Muscle layer of colon (tissue), 2 donors: ENCODE results near the gene MGAT4C.
"Not testable (repeated sequence)": the region's sequence is repeated elsewhere in the genome, so short reads cannot be mapped to it uniquely, and the experiment has no call there.

Experiments
- H3K27ac ChIP-seq: one replicate; pipeline ENCODE4 v1.7.0; 2013; ENCODE audit warnings: low read depth, mild to moderate bottlenecking, low read length, moderate library complexity
- H3K27me3 ChIP-seq, 2 donors: one replicate each; pipeline ENCODE4 v1.7.0; 2013; ENCODE audit warnings: low read length in 2 of 2, mild to moderate bottlenecking in 2 of 2; ENCODE audit not compliant: insufficient read depth in 2 of 2, control insufficient read depth in 1 of 2
- H3K36me3 ChIP-seq: one replicate; pipeline ENCODE4 v1.7.0; 2013; ENCODE audit warnings: mild to moderate bottlenecking, low read length; ENCODE audit not compliant: insufficient read depth
- H3K4me1 ChIP-seq: one replicate; pipeline ENCODE4 v1.7.0; 2013; ENCODE audit warnings: mild to moderate bottlenecking, low read length; ENCODE audit not compliant: insufficient read depth
- H3K4me3 ChIP-seq, 2 donors: one replicate each; pipeline ENCODE4 v1.7.0; 2013; ENCODE audit warnings: low read length in 2 of 2, low read depth in 1 of 2, mild to moderate bottlenecking in 1 of 2, moderate library complexity in 1 of 2
- H3K9ac ChIP-seq: one replicate; pipeline ENCODE4 v1.7.0; 2013; ENCODE audit warnings: low read length
- H3K9me3 ChIP-seq: one replicate; pipeline ENCODE4 v1.7.0; 2013; ENCODE audit warnings: mild to moderate bottlenecking, low read length
- donor health status: abdominal sarcoma.
- donor health status: Adenocarcinoma of cecum.

Gene MGAT4C

GRCh38 chr12:86170051-86170450 is 86.1 kb downstream of the MGAT4C start:
- H3K9ac ChIP-seq, result no peak overlapping the region
- H3K36me3 ChIP-seq, result no peaks in the 10 kb centered on the region
- no peak overlapping the region for H3K27ac ChIP-seq
- no peak overlapping the region for H3K4me3 ChIP-seq
- H3K9me3 ChIP-seq, result no peaks in the 10 kb centered on the region
- H3K4me1 ChIP-seq, result no peaks in the 10 kb centered on the region
- H3K27me3 ChIP-seq, result no peaks in the 10 kb centered on the region

- H3K9me3 ChIP-seq, result no peaks in the 10 kb centered on the region
- no peak overlapping the region for H3K27ac ChIP-seq
- H3K4me1 ChIP-seq, result no peaks in the 10 kb centered on the region
Measured at GRCh38 chr12:86158956-86159355, 97.2 kb downstream of the MGAT4C start.

GRCh38 chr12:86154620-86155019 is 101.6 kb downstream of the MGAT4C start:
- Histone ChIP-seq H3K9me3 (no peaks in the 10 kb centered on the region), H3K27ac (no peak overlapping the region), H3K4me3 (no peak overlapping the region), H3K36me3 (no peaks in the 10 kb centered on the region), H3K4me1 (no peaks in the 10 kb centered on the region), H3K9ac (no peak overlapping the region), H3K27me3 (no peaks in the 10 kb centered on the region)

More at GRCh38 chr12:86158956-86159355, 97.2 kb downstream of the MGAT4C start:
- Histone ChIP-seq H3K9ac (no peak overlapping the region), H3K36me3 (no peaks in the 10 kb centered on the region), H3K4me3 (no peak overlapping the region), H3K27me3 (no peaks in the 10 kb centered on the region)

- Histone ChIP-seq H3K9ac (no peak overlapping the region), H3K9me3 (no peaks in the 10 kb centered on the region), H3K4me1 (no peaks in the 10 kb centered on the region), H3K27ac (no peak overlapping the region), H3K27me3 (no peaks in the 10 kb centered on the region), H3K4me3 (no peak overlapping the region), H3K36me3 (no peaks in the 10 kb centered on the region)
Measured at GRCh38 chr12:86148612-86149011, 107.6 kb downstream of the MGAT4C start.

- Histone ChIP-seq H3K36me3 (no peaks in the 10 kb centered on the region), H3K4me1 (no peaks in the 10 kb centered on the region), H3K27ac (no peak overlapping the region)
Measured at GRCh38 chr12:86148071-86148470, 108.1 kb downstream of the MGAT4C start.

GRCh38 chr12:86145156-86145555 is 111.0 kb downstream of the MGAT4C start:
- H3K27ac ChIP-seq, result no peak overlapping the region
- H3K9ac ChIP-seq, result no peak overlapping the region
- H3K36me3 ChIP-seq, result no peaks in the 10 kb centered on the region
- H3K9me3 ChIP-seq, result no peaks in the 10 kb centered on the region
- no peaks in the 10 kb centered on the region for H3K4me1 ChIP-seq
- no peak overlapping the region for H3K4me3 ChIP-seq
- no peaks in the 10 kb centered on the region for H3K27me3 ChIP-seq

More at GRCh38 chr12:86148071-86148470, 108.1 kb downstream of the MGAT4C start:
- no peak overlapping the region for H3K9ac ChIP-seq
- H3K4me3 ChIP-seq, result no peak overlapping the region
- no peaks in the 10 kb centered on the region for H3K27me3 ChIP-seq
- H3K9me3 ChIP-seq, result no peaks in the 10 kb centered on the region

GRCh38 chr12:86143162-86143561 is 113.0 kb downstream of the MGAT4C start:
- Histone ChIP-seq H3K27me3 (no peaks in the 10 kb centered on the region), H3K4me1 (no peaks in the 10 kb centered on the region), H3K4me3 (no peak overlapping the region)

GRCh38 chr12:86139671-86140070 is 116.5 kb downstream of the MGAT4C start:
- H3K27me3 ChIP-seq, result no peaks in the 10 kb centered on the region
- no peak overlapping the region for H3K4me3 ChIP-seq
- H3K9ac ChIP-seq, result no peak overlapping the region
- no peaks in the 10 kb centered on the region for H3K4me1 ChIP-seq
- no peaks in the 10 kb centered on the region for H3K9me3 ChIP-seq
- H3K27ac ChIP-seq, result no peak overlapping the region
- no peaks in the 10 kb centered on the region for H3K36me3 ChIP-seq

More at GRCh38 chr12:86143162-86143561, 113.0 kb downstream of the MGAT4C start:
- no peak overlapping the region for H3K27ac ChIP-seq
- H3K9ac ChIP-seq, result no peak overlapping the region
- no peaks in the 10 kb centered on the region for H3K36me3 ChIP-seq
- H3K9me3 ChIP-seq, result no peaks in the 10 kb centered on the region

- H3K4me1 ChIP-seq, result no peaks in the 10 kb centered on the region
- H3K36me3 ChIP-seq, result no peaks in the 10 kb centered on the region
- H3K27ac ChIP-seq, result no peak overlapping the region
- H3K27me3 ChIP-seq, result no peaks in the 10 kb centered on the region
- H3K4me3 ChIP-seq, result no peak overlapping the region
- no peaks in the 10 kb centered on the region for H3K9me3 ChIP-seq
- no peak overlapping the region for H3K9ac ChIP-seq
Measured at GRCh38 chr12:86138770-86139169, 117.4 kb downstream of the MGAT4C start.

GRCh38 chr12:86137936-86138335 is 118.3 kb downstream of the MGAT4C start:
- no peak overlapping the region for H3K9ac ChIP-seq
- no peaks in the 10 kb centered on the region for H3K36me3 ChIP-seq
- no peak overlapping the region for H3K27ac ChIP-seq
- no peak overlapping the region for H3K4me3 ChIP-seq
- no peaks in the 10 kb centered on the region for H3K27me3 ChIP-seq
- H3K9me3 ChIP-seq, result no peaks in the 10 kb centered on the region
- no peaks in the 10 kb centered on the region for H3K4me1 ChIP-seq

GRCh38 chr12:86134561-86134960 is 121.6 kb downstream of the MGAT4C start:
- Histone ChIP-seq H3K4me1 (no peaks in the 10 kb centered on the region), H3K9ac (no peak overlapping the region), H3K27me3 (no peaks in the 10 kb centered on the region), H3K27ac (no peak overlapping the region), H3K4me3 (no peak overlapping the region), H3K9me3 (no peaks in the 10 kb centered on the region), H3K36me3 (no peaks in the 10 kb centered on the region)

GRCh38 chr12:86126900-86127299 is 129.3 kb downstream of the MGAT4C start:
- not testable (repeated sequence) for H3K9ac ChIP-seq, H3K4me3 ChIP-seq, H3K36me3 ChIP-seq, H3K27me3 ChIP-seq, H3K9me3 ChIP-seq, H3K27ac ChIP-seq, H3K4me1 ChIP-seq
